Uterus (tissue), 2 donors: Measurements from ENCODE around the gene RTN3.

Experiments
- POLR2A ChIP-seq, 2 donors: fragments of 450-650 bp; IDR thresholded peaks; one replicate each; pipeline ENCODE4 v1.6.1; 2016; ENCODE audit warnings: antibody characterized with exemption in 2 of 2, mild to moderate bottlenecking in 1 of 2, moderate library complexity in 1 of 2
- TF ChIP-seq, protein P1 (sequence below), 4 experiments: fragments of 200-600 bp in 2 of 4; fragments of 450-650 bp in 2 of 4; sonication (generic) in 2 of 4; IDR thresholded peaks; one replicate each; pipeline ENCODE4 v1.5.1; 2016 to 2019; ENCODE audit warnings: antibody characterized with exemption in 4 of 4, mild to moderate bottlenecking in 2 of 4, moderate library complexity in 1 of 4

DNA sequence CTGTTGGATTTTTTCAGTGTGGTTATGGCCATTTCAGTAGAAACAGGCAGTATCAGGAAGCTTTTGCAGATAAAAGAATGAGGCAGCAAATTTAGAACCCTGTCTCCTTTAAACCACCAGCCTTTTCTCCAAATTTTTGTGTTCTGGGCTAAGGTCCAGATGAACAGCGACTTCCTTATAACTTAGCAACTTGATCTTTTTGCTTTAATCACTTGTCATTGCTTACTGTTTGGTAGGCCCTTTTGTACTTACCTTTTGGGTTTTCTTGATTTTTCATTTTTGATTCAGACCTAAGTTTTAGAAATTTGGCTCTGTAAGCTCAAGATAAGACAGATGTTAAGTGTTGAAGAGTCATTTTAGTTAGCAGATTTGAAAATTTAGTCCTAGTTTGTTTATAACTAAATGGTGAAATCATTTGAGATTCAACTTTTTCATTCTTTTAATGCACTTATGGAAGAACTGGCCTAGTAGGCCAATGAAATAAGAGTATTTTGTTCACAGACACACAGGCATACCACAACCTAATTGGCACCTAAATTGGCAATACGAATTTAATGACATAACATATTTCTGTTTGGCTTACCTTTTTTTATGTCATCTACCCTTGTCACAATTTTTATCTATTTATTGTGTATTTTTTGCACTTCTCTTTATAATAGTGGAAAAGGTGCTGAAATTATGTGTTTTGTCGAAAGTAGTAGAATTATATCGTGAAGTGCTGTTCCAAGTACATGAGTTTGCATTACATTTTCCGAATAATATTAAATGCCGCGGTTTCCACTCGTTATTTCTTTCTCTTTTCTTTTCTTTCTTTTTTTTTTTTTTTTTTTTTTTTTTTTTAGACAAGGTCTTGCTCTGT is 2.1 kb downstream of the RTN3 start:
- TF ChIP-seq POLR2A (IDR thresholded peaks at IDR 0.05): no peak
- TF ChIP-seq, protein P1, sequence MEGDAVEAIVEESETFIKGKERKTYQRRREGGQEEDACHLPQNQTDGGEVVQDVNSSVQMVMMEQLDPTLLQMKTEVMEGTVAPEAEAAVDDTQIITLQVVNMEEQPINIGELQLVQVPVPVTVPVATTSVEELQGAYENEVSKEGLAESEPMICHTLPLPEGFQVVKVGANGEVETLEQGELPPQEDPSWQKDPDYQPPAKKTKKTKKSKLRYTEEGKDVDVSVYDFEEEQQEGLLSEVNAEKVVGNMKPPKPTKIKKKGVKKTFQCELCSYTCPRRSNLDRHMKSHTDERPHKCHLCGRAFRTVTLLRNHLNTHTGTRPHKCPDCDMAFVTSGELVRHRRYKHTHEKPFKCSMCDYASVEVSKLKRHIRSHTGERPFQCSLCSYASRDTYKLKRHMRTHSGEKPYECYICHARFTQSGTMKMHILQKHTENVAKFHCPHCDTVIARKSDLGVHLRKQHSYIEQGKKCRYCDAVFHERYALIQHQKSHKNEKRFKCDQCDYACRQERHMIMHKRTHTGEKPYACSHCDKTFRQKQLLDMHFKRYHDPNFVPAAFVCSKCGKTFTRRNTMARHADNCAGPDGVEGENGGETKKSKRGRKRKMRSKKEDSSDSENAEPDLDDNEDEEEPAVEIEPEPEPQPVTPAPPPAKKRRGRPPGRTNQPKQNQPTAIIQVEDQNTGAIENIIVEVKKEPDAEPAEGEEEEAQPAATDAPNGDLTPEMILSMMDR (IDR thresholded peaks at IDR 0.05): no peak
